LNCaP clone FGC (cell line): Measurements from ENCODE around the gene ADAMTS15.

Source experiments
- DNase-seq: peaks from one replicate; pipeline ENCODE4 v3.0.0-alpha.2; 2011; ENCODE audit warnings: low read depth
- H3K4me3 ChIP-seq: 2 replicates; pipeline ENCODE4 v1.5.1; 2011; ENCODE audit warnings: mild to moderate bottlenecking, low read depth, low read length, control low read depth
- CTCF ChIP-seq: IDR thresholded peaks from 2 replicates; pipeline ENCODE4 v1.5.1; 2012; ENCODE audit warnings: mild to moderate bottlenecking; ENCODE audit not compliant: control insufficient read depth, insufficient read depth; ENCODE audit errors: extremely low read depth

The ADAMTS15 gene

GRCh38 chr11:130514316-130514715 is 65.9 kb downstream of the ADAMTS15 start:
- TF ChIP-seq CTCF: no peak
- H3K4me3 ChIP-seq: no peak overlapping the region
- DNase-seq: no peak

- DNase-seq: no peak
- no peak overlapping the region for H3K4me3 ChIP-seq
- TF ChIP-seq CTCF: no peak
Observed at GRCh38 chr11:130514851-130515250, 66.4 kb downstream of the ADAMTS15 start.

GRCh38 chr11:130515829-130516553 is 67.5 kb downstream of the ADAMTS15 start:
- DNase-seq: no peak
- TF ChIP-seq CTCF: no peak
- H3K4me3 ChIP-seq: no peak overlapping the region

GRCh38 chr11:130516554-130517505 is 68.4 kb downstream of the ADAMTS15 start:
- TF ChIP-seq CTCF: no peak
- H3K4me3 ChIP-seq: no peak overlapping the region

GRCh38 chr11:130518164-130518680 is 69.8 kb downstream of the ADAMTS15 start:
- H3K4me3 ChIP-seq: no peak overlapping the region
- no peak for TF ChIP-seq CTCF
- no peak for DNase-seq

More at GRCh38 chr11:130516554-130517505, 68.4 kb downstream of the ADAMTS15 start:
- DNase-seq: no peak

GRCh38 chr11:130519128-130519932 is 70.9 kb downstream of the ADAMTS15 start:
- no peak for TF ChIP-seq CTCF

More at GRCh38 chr11:130519128-130519932, 70.9 kb downstream of the ADAMTS15 start:
- no peak overlapping the region for H3K4me3 ChIP-seq
- DNase-seq: no peak
